Head of caudate nucleus (tissue), 42 donors: ENCODE data around the gene IQGAP1.
A peak's percentile ranks its signal among the peaks of the same experiment; 100 is the strongest.
"Not testable (repeated sequence)": the region's sequence is repeated elsewhere in the genome, so short reads cannot be mapped to it uniquely, and the experiment has no call there.

ENCODE experiments used
- DNase-seq, 42 donors: peaks; one replicate each; pipeline versions ENCODE4 v3.0.0 to v3.0.0-alpha.2; 2020 to 2021; ENCODE audit warnings: mixed read lengths in 7 of 42
- intact Hi-C: fragments of 100-400 bp; cut with DNase I; formaldehyde crosslinking; loops from one replicate; pipeline ENCODE4 v1.15.0; 2022

IQGAP1 gene

DNA sequence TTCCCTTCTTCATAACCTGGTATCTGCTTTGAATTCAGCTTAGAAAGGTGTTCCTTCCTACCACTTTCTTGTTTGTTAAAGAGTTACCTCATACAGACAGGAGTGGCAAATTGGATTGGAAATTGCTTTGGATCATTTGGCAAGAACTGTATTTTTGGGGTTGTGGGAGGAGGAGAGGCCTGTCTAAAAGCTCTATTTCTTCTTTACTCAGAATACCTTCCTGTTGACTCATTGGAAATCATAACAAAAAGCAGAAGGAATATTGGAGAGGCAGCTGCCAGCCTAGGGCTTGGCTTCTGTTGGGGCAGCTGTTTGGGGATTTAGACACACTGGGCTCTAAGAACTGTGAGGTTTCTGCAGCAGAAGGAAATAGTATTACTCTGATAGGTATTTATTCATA is 14.2 kb downstream of the IQGAP1 start:
- intact Hi-C loops: no loop called here
- DNase-seq: peak in 1 of 42 donors; percentile 15

DNA sequence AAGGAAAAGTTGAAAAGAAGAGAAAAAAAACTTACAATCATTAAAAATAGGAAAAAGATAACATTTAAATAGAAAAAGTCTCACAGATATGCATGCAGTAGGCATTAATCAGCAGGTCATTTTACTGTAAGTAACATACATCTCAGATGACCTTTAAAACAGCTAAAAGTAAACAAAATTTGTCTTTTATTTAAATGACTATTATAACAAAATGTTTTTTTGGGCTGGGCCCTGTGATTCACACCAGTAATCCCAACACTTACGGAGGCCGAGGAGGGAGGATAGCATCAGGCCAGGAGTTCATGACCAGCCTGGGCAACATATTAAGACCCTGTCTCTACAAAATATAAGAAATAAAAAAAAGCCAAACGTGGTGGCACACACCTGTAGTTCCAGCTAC is 14.7 kb downstream of the IQGAP1 start:
- DNase-seq: no peak
- intact Hi-C loops: no loop called here

DNA sequence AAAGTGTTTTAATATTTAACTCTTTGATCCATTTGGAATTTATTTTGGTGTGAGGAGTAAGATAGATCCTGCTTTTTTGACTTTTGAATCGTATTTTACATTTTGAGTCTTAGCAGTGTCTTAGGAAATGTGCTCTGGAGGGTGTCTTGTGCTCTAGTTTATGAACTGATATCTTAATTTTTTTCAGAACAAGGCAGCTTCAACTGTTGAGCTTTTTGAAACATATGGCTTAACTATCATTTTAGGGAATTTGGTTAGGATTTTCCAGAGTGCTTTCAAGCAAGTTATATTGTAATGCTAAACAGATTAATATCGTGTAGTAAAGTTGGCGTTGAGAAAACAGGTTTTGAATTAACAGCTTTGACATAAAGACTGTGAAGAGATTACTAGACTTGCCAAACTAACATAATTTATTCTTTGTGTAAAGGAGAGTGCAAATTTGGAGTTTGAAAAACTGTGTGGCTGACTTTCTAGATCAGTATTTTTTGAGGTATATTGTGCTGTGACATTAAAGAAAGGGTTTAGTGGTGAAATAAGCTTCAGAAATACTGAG is 17.1 kb downstream of the IQGAP1 start:
- DNase-seq: no peak
- intact Hi-C loops: no loop called here

- no peak for DNase-seq
- intact Hi-C loops: no loop called here
These were observed 19.3 kb downstream of the IQGAP1 start for GRCh38 chr15:90407336-90407735.

GRCh38 chr15:90407871-90408317 is 19.9 kb downstream of the IQGAP1 start:
- intact Hi-C loops: no loop called here
- no peak for DNase-seq

- intact Hi-C loops: no loop called here
- DNase-seq: no peak
These were observed 20.6 kb downstream of the IQGAP1 start for GRCh38 chr15:90408657-90409056.

GRCh38 chr15:90409587-90409986 is 21.5 kb downstream of the IQGAP1 start:
- intact Hi-C loops, DNase-seq: not testable (repeated sequence)

- intact Hi-C loops, DNase-seq: not testable (repeated sequence)
These were observed 22.3 kb downstream of the IQGAP1 start for GRCh38 chr15:90410316-90410715.

DNA sequence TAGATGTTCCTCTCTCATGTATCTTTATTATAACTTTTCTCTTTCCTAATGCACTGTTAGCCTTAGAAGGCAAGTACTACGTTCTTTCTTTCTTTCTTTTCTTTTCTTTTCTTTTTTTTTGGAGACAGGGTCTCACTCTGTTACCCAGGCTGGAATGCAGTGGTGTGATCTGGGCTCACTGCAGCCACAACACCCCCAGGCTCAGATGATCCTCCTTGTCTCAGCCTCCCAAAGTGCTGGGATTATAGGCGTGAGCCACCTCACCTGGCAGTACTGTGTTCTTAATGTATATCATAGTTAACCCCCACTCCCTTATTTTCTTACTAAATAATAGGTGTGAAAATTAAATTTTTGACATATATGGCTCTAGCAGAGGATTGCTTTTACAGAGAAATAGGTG is 23.1 kb downstream of the IQGAP1 start:
- intact Hi-C loops: no loop called here
- no peak for DNase-seq

GRCh38 chr15:90412356-90413194 is 24.5 kb downstream of the IQGAP1 start:
- intact Hi-C loops: no loop called here
- peak in 10 of 42 donors; percentile 19 to 54 (median 37) for DNase-seq

GRCh38 chr15:90413411-90414379 is 25.7 kb downstream of the IQGAP1 start:
- intact Hi-C loops: no loop called here
- peak in 5 of 42 donors; percentile 15 to 62 (median 24) for DNase-seq

- no peak for DNase-seq
- intact Hi-C loops: no loop called here
These were observed 26.5 kb downstream of the IQGAP1 start for GRCh38 chr15:90414408-90415028.

GRCh38 chr15:90416052-90416451 is 28.0 kb downstream of the IQGAP1 start:
- DNase-seq, intact Hi-C loops: not testable (repeated sequence)

DNA sequence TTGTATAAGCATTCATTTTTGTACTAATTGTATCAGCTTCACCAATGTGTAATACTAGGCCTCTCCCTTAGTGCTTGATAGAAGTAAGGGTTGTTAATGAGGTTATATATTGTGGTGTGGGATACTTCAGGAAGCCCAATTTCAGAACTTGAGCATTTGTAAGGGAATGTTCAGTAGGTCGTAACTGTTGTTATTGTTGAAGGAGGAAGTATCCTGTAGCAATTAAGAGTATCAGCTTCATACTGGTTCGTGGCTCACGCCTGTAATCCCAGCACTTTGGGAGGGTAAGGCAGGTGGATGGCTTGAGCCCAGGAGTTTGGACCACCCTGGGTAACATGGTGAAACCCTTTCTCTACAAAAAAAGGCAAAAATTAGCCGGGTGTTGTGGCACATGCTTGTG is 30.6 kb downstream of the IQGAP1 start:
- intact Hi-C loops: no loop called here
- DNase-seq: no peak

GRCh38 chr15:90419206-90419605 is 31.2 kb downstream of the IQGAP1 start:
- intact Hi-C loops: no loop called here

GRCh38 chr15:90419738-90420406 is 31.8 kb downstream of the IQGAP1 start:
- peak in 7 of 42 donors; percentile 20 to 65 (median 39) for DNase-seq
- intact Hi-C loops: no loop called here

More at GRCh38 chr15:90419206-90419605, 31.2 kb downstream of the IQGAP1 start:
- no peak for DNase-seq

DNA sequence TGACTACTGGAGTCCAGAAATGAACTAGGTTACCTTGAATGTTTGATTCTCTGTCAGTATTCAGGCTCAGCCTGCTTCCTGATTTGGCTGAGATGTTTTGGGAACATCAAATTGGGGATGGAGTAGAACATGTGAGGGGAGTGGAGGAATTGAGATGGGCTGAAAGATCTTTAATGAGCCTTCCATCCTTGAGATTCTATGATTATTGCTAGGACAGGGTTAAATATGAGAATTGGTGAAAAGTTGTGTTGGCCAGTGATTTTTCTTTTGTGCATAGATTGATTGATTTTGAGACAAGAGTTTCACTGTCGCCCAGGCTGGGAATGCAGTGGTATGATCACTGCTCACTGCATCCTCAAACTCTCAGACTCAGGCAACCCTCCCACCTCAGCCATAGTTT is 32.4 kb downstream of the IQGAP1 start:
- intact Hi-C loops: no loop called here
- DNase-seq: no peak

- no peak for DNase-seq
- intact Hi-C loops: no loop called here
These were observed 33.5 kb downstream of the IQGAP1 start for GRCh38 chr15:90421527-90421926.

- intact Hi-C loops: no loop called here
- DNase-seq: no peak
These were observed 34.0 kb downstream of the IQGAP1 start for GRCh38 chr15:90422043-90422442.
